OCI-LY1 (cell line): Measurements from ENCODE around the gene CRAMP1.

Source experiments
- EZH2 ChIP-seq: fragments of 200-600 bp; sonication (generic), shearing (Covaris generic); IDR thresholded peaks from 2 replicates; pipeline ENCODE4 v1.8.0; 2017; ENCODE audit warnings: borderline replicate concordance, mixed run types, mild to moderate bottlenecking, antibody characterized with exemption, low read length, moderate library complexity, mixed read lengths
- TF ChIP-seq, protein P1 (sequence below): fragments of 200-600 bp; sonication (generic), shearing (Covaris generic); IDR thresholded peaks from 2 replicates; pipeline ENCODE4 v1.5.1; 2017; ENCODE audit warnings: mild to moderate bottlenecking, antibody characterized with exemption, low read length, moderate library complexity, mixed read lengths

DNA sequence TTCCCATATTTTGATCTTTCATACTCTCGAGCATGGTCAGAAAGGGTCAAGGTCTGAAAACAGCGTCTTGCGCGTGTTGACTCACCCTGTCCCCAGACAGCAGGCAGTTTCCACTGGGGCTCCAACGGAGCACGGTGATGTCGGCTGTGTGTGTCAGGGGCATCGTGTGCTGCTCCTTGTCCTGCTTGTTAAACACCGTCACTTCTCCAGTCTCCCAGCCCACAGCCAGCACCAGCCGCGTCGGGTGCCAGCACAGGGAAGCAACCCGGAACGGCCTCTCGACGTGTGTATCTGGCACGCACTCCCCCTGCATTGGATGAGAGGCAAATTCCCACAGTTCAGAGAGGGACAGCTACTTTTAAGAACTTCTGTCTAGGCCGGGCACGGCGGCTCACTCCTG is 9.9 kb upstream of the CRAMP1 start:
- TF ChIP-seq, protein P1, sequence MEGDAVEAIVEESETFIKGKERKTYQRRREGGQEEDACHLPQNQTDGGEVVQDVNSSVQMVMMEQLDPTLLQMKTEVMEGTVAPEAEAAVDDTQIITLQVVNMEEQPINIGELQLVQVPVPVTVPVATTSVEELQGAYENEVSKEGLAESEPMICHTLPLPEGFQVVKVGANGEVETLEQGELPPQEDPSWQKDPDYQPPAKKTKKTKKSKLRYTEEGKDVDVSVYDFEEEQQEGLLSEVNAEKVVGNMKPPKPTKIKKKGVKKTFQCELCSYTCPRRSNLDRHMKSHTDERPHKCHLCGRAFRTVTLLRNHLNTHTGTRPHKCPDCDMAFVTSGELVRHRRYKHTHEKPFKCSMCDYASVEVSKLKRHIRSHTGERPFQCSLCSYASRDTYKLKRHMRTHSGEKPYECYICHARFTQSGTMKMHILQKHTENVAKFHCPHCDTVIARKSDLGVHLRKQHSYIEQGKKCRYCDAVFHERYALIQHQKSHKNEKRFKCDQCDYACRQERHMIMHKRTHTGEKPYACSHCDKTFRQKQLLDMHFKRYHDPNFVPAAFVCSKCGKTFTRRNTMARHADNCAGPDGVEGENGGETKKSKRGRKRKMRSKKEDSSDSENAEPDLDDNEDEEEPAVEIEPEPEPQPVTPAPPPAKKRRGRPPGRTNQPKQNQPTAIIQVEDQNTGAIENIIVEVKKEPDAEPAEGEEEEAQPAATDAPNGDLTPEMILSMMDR = no peak
- TF ChIP-seq EZH2 = no peak
